SIG-M5 (cell line): ENCODE results near the gene DDR2.

Experiments
- DNase-seq: peaks from one replicate; lab custom pipeline; 2025; lab: John Stamatoyannopoulos, UW

The DDR2 gene

DNA sequence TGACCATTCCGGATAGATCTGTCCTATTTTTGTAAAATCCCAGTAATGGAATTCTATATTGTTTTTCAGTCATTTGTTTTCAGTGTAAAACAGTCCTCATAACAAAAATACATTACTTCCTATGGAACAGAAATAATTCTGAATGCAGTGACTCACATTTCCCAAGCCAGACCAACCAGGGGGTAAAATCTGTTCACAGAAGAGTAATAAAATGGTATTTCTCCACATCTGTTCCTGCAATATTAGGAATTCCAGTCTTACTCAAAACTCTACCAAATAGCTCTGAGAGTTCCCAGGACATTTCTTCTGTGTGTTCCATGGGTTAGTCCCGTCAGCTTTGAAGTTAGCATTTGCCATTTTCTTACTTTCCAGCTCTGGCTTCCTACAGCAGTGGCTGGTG lies 2.6 kb upstream of the DDR2 start:
- no peak for DNase-seq

DNA sequence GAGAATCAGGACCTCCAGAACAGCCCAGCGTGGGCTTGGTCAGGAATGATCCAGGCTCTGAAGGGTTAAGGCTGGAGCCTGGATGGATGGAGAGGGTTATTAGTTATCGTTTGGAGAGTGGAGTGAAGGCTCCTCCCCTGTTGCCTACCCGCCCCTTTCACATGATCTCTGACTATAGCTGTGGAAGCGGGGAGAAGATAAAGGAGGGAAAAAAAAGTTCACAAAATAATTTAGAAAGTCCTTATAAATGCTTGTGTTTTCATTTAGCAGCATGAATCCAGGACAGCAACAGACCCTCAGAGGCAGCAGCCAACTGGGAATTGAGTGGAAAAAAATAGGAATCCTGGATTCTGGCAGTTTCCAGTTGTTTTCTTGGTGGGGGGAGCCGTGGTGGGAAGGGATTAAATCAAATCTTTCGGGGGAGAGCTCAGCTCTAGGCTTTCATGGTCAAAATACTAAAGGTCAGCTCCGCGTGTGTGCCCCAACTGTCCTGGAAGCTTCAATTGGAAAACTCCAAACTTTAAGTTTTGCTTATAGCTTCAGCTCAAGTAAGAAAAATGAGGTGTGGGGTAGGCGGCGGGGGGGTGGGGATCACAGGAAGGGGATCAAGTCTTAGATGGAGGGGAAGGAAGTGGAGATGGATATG lies 595 bp upstream of the DDR2 start:
- DNase-seq, result no peak

DNA sequence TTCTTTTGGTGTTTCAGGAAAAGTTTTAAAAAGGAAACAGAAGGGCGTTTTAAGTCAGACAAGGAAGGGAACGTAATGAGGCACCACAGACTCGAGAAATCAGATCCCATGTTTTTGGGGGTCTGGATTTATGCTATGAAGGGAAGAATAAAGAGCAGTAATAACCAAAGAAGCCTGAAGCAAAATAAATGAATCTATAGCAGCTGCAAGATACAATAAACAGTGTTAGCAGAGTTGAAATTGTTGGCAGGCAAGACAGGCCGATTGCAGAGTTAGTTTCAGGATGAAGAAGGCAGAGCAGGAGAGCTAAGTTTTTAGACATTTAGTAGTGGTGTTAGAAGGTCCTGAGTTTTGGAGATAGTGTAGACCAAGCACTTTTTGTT lies 425 bp downstream of the DDR2 start:
- DNase-seq, result no peak

DNA sequence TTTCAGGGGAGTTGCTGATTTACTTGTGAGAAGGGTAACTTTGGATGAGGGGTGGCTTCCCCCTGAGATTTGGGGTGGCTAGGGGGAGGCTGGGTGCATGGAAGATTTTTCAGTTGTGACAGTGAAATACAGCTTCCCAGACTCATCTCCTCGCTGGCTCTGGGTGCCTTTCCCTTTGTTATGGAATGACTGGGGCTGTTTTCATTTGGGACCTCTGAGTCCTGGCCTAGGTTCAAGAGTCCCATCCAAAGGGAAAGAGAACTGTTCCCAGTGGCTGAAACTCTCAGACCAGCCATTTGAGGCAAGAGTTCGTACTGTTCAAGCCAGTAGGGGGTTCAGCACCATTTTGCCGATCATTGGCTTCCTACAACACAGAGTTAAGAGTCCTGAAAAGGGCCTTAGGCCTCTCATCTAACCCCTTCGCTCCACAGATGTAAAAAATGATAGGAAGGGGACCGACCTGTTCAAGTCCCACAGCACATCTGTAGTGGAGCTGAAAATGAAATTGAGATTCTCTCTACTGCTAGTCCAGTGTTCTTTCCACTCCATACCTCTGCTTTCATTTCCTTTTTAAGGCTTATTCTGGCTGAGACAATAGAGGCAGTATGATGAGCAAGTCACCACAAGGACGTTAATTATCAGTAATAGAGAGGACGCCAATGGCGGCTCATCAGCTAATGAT lies 958 bp downstream of the DDR2 start:
- DNase-seq, result no peak

DNA sequence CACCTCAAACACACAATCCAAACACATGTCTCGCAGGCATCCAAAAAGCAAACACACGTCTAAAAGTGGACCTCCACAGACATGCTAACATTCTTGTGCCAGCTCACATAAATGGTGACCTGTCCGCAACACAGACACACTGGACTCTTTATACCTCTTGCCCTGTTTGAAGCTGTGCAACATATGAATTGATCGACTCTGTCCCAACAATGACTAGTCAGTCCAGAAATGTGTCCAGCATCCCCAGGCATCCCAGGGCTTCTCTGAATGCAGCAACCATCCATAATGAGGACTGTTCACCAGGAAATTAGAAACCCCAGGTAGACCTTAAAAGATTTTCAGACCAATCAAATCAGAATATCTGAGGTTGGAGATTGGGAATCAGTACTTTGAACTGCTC lies 3.2 kb downstream of the DDR2 start:
- no peak for DNase-seq

DNA sequence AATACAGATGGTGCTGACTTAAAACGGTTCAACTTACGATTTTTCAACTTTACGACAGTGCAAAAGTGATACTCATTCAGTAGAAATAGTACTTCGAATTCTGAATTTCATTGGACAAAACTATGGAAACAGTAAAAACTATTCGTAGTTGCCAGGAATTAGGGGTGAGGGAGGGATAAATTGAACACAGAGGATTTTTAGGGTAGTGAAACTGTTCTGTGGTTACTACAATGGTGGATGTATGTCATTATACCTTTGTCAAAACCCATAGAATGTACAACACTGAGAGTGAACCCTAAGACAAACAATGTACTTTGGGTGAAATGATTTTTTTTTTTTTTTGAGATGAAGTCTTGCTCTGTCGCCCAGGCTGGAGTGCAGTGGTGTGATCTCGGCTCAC lies 7.5 kb downstream of the DDR2 start:
- peak; percentile 28 for DNase-seq

DNA sequence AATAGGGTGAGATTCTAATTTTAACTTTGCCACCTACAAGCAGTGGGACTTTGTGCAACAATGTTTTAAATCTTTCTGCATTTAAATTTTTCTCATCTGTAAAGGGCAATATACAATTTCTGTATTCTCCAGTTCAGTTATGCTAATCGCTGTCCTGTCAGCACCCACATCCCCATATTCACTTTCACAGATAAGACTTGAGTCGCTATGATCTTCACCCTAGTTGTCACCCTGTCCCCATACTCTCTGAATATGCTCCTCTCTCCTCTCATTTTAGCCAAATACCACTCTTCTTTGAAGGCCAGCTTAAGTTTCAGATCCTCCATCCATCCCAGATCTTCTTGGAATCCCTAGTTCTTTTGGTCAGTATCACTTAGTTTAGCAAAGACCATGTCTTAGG lies 8.8 kb downstream of the DDR2 start:
- no peak for DNase-seq

DNA sequence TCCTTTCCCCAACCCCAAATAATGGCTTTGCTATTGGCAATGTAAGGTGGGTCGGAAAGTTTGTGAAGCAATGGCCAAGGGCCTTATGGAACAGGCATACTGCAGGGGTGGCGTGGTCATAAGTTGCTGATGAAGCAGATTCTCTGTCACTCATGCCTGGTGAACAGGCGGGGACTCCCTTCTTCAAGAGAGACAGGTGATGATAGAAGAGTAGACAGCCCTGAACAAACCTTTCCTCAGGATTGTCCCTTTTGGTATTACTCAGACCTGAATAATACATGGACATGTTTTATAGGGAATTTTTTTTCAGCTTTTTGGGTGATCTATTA lies 12.7 kb downstream of the DDR2 start:
- no peak for DNase-seq

DNA sequence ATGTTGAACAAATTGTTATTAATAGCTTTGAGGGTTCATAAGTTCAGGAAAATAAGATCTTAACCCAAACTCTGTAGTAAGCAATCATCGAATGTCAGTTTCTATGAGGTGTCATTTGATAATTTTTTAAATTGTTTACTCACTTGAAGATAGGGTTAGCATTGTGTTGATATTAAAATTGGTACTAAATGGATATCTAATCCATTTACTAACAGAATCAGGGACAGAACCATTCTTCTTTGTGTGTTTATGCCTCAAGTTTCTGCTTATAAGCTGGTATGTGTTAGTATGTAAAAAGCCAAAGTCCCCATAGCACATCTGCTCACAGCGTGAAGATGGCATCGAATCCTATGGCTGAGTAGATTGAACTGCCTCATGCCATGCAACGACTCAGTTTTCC lies 13.4 kb downstream of the DDR2 start:
- no peak for DNase-seq

DNA sequence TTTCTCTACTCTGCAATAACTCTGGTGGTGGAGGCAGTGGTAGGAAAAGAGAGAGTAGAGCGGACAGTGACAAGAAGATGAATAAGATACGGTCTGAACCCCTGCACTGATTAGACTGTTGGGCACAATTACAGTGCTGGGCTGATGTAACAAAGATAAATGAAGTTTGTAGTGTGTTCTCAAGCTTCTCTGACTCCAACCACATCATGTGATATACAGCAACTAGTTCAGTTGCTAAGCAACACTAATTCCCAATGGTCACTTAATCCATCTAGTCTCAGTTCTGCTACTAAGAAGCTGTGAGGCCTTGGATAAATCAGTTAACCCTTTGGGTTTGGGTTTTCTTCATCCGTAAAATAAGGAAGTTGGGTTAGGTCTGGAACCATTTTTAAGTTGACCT lies 17.3 kb downstream of the DDR2 start:
- DNase-seq, result no peak

DNA sequence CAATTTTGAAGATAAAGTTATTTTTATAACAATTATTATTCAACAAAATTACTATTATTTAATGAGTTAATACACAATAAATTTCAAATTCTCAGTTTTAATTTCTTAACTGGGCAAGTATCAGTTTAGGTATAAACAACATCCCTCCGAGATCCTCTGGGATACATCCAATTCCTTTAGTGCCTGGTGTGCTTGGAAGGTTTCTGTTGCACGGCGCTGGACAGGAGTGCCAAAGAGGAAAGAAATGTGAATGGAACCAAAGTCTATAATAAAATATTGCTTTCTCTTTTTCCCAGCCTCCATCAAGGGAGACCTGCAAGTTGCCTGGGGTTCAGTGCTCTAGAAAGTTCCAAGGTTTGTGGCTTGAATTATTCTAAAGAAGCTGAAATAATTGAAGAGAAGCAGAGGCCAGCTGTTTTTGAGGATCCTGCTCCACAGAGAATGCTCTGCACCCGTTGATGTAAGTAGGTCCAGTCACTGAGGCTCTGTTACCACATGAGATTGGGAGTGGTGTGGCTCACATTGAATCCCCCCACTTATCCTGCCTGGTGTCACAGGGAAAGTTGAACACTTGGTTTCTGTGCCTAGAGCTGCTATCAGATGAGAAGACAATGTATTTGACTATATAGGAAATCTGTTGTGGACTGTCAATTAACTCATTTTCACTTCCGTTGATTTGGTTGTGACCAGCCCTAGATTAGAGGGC lies 22.8 kb downstream of the DDR2 start:
- no peak for DNase-seq

DNA sequence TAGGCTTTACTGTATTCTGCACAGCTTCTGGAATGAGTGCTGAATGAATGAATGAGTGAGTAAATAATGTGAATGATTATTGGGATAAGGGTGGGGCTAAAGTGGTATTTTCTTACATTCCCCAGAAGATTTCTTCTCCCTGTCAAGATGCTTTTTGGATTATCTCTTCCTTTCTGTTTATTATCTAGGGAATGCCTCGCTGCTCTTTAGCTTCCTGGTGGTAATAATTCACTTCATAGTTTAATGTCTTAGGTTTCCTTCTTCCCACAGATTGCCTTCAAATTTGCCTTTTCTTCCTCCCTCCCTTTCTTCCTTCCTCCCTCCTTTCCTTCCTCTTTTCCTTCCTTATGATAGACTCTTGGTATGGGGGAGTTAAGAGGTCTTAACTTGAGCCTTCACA lies 24.0 kb downstream of the DDR2 start:
- DNase-seq, result no peak

DNA sequence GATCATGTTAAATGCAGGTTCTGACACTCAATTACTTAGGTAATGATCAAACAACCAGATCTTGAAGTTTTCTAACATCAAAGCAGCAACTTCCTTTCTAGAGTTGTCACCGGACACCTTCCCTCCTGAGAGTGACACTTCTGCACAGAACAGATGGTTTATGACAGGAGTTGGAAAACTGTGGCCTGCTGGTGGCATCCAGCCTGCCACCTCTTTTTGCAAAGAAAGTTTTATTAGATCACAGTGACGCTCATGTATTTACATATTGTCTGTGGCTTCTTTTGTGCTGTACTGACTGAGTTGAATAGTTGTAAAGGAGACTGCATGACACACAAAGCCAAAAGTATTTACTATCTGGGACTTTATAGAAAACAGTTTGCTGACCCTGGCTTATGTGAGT lies 28.3 kb downstream of the DDR2 start:
- no peak for DNase-seq

DNA sequence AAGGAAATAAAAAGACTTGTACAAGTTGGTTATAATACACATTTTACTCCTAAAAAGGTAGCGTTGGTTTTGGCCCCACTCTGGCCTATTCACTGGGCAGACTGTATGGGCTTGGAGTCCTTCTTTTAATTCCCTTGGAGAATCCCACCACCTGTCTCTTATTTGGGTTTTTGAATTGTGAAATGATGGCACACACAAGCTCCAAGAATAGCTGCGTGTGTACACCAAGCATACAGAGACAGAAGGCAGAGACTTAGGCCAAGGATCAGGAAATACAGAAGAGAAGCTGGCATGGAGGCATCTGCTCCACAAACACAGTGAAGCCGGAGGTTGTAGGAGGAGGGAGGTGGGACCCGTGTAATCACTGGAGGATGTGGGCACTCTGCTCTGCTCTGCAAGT lies 29.1 kb downstream of the DDR2 start:
- no peak for DNase-seq

DNA sequence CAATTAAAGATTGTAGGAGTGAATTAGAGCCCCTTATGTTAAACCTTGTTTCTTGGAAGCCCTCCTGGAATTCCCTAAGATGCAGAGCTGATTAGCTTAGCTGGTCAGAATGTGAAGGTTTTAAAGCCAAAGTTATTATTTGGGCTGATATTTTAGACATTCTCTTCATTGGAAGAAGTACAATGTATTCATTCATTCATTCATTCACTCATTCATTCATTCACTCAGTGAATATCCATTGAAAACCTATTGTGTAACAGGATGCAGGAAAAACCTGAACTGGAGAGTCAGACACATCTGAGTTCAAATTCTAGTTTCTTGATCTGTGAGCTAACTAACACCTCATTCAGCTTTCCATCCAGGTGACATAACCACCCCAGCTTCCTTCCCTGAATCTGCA lies 29.7 kb downstream of the DDR2 start:
- DNase-seq, result no peak

DNA sequence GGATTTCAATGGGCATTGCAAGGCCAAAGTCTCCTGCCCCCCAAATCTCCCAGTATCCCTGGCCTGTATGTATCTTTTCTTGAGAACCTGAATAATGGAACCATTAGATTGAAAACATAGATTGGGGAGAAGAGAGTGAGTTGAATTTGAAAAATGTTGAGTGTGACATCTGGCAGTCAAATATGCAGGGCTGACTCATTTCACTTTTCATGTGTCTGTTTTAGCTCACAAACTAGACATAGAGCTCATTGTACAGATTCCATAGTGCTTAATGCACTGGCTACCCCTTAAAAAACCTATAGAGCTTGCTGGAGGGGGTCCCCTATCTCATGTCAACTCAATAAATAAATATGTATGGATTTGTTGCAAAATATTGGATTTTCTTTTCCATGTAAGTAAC lies 30.8 kb downstream of the DDR2 start:
- no peak for DNase-seq

DNA sequence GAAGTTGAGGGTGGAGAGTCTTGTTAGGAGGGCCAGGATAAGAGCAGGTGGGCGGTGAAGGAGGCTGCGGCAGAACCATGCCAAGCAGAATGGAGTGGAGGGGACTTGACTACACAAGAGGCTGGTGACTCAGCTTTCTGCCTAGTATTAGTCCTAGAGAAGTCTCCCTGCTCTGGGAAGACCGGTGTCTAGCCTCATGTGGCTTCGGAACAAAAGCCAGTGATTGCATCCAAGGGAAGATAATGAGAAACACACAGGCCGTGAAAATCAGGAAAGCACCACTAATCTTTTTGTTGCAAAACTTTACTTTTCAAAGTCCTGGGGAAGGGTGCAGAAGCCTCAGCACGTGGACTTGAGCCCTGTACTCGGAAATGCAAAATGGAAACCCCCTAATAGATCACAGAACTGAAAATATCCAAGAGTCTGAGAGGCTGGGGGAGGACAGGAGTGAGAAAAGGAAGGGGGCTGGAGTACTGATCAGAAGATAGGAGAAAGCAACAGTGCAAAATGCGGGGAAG lies 31.4 kb downstream of the DDR2 start:
- DNase-seq, result no peak

DNA sequence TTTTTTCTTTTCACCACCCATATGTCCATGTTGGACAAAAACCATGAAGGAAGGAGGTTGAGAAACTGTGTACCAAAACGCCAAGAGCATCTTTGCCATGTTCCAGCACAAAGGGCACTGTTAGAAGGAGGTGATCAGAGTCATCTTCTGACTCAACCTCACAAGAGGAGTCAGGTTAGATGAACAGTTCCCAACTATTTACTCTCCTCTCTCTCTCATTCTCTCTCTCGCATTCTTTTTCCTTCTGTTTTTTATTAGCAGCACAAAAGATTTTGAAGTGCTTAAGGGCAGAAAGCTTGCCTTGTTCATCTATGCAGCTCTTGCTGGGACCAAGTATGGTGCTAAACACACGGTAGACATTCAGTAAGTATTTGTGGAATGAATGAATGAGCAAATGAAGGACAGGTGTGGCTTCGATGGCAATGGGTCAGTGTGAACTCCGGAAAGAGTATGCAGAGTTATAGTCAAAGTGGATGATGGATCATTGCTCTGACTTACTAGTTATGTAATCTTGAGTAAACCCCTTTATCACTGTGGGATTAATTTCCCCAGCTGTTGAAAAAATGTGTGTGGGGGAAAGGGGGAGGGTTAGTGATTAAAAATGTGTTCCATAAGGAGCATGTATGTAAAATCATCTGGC lies 33.9 kb downstream of the DDR2 start:
- DNase-seq, result no peak

DNA sequence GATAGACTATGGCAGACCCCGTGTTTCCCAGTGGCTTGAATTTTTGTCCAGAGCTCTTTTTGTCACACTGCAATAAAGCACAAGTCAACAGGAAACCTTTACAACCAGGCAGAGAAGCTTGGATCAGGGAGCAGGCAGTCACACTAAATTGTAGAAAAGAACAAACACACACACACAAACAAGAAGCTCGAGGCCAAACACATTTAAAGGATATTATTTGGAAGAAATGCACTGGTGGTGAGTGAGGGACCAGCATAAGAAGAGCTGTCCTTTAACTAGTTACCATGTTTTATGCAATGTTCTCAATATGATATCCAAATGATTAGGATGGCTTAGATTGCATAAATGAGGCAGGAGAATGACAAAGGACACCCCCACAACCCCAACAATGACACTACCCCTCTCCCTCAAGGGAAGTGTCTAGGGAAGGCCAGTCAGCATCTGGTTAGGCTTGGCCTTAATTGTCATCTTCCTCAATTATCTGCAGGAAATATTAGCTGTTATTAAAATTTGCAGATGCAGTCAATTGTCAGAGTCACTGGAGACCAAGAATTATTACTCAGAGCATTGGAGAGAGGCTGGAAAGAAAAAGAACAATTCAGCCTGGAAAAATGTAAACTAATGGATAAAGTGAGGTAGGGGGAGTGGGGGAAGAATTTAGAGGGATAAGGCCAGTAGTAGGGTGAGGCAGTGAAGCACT lies 35.3 kb downstream of the DDR2 start:
- no peak for DNase-seq

DNA sequence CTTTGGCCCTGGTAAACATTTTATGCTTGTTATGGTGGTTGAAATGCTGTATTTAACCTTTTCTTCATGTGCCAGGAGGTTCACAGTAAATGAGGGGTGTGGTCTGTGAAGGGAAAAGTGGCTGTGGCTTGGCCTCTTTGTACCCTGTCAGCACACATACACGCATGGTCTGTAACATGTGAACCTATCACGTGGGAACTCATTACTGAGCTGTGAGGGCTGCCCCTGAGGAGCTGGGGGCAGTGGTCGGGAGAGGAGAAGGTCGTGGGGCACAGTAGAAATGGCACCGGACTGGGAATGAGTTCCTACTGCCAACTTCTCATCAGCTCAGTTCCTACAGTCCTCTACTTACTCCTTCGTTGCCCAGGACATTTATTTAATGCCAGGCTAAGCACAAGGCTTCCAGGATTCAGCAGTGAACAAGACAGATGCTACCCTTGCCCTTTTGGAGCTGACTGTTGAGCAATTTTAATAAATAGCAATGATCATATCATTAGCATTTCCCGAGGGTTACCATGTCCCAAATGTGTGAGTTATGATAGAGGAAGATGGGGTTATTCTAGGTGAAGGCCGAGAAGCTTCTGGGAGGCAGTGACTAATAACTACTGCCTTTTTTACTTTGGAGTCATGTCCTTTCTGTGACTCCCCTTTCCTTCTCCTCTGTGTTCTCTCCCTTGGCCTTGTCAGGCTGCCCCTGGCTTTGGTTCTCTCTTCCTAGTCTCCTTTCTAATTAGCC lies 38.8 kb downstream of the DDR2 start:
- DNase-seq, result no peak

DNA sequence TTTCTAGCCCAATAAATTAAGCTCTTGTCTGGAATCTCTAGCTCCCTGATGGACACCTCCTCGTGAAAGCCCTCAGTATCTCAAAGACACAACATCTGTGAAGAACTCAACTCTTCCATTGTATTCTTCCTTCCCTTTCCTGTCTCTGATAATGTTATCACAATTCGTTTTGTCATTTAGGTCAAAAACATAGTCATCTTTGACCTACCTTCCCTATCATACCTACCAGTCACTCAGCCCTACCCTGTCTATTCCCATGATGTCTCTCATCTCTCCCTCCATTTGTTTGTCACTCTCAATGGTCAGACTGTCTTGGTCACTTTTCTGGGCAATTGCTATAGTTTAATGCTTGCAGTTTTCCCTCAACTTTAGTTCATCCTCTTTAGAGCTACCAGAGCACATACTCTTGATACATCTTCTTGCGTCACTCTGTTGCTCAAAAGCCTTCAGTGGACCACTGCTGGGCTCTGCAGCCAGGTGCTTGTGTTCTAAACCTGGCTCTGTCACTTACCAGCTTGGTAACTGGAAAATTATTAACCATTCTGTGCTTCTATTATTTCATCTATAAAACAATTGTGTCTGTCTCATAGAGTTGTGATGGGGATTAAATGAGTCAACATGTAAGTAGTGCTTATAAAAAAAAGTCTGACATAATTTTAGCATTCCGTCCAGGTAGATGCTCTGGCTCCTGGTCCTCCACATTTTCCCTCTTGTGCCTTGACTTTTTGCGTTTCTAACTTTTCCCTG lies 39.6 kb downstream of the DDR2 start:
- no peak for DNase-seq
